Memory B cell (primary cell): ENCODE data around the gene NRXN2.

Source experiments
- ATAC-seq: fragments of 150-1000 bp; cut with Tn5 transposase; 2 replicates; pipeline ENCODE4 v1.10.0; 2021; ENCODE audit warnings: low read depth, mild to moderate bottlenecking, moderate library complexity
- DNase-seq, 2 donors: peaks; one replicate each; pipeline ENCODE4 v3.0.0; 2022; ENCODE audit warnings: low spot score in 2 of 2
- H3K27ac Mint-ChIP-seq: one replicate; pipeline ENCODE4 v1.8.0; 2022; ENCODE audit warnings: mild to moderate bottlenecking, moderate library complexity, mixed read lengths
- H3K27me3 Mint-ChIP-seq: one replicate; pipeline ENCODE4 v1.8.0; 2022; ENCODE audit warnings: mixed read lengths
- H3K36me3 Mint-ChIP-seq: one replicate; pipeline ENCODE4 v1.8.0; 2022; ENCODE audit warnings: mild to moderate bottlenecking, mixed read lengths
- H3K4me1 Mint-ChIP-seq: one replicate; pipeline ENCODE4 v1.8.0; 2022; ENCODE audit warnings: mixed read lengths
- H3K4me3 Mint-ChIP-seq: one replicate; pipeline ENCODE4 v1.8.0; 2022; ENCODE audit warnings: mild to moderate bottlenecking, moderate library complexity, mixed read lengths
- H3K9me3 Mint-ChIP-seq: one replicate; pipeline ENCODE4 v1.8.0; 2022; ENCODE audit warnings: mixed read lengths

NRXN2 gene

DNA sequence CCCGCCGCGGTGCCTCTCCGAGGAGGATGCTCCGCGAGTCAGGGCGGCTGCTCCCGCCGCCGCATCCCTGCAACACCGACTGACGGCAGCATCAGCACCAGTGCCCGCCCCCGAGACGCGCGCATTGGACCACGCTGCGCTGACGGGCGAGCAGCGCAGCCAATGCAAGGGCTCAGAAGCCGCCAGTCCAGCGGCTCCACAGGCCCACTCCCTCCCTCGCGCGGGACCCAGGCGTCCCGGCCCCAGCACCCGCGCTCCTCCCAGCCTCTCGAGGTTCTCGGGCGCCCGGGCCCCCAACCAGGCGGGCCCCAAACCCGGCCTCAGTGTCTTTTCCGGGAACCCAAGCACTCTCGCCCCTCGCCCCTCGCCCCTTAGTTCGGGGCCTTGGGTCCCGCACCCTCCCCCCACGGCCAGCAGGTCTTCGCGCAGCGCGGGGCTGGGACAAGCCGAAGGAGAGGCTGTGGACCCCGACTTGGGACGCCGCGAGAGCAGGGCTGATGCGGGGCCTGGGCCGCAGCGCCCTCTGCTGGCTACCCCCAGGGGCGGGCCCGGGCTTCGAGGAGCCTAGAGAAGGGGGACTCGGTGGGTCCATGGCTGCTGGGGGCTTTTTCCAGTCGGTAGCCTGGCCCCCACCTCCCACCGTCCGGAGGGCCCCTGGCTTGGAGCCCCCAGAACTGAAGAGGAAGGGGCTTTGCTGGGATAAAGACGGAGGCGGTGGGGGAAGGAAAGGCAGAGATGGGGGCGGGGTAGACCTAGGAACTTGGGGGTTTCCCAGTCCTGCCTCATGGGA, at the start of gene NRXN2:
Gene NRXN2, minus strand, starts transcription at position 81 of the 790 bp plus-strand sequence. CDS start 9,498 bp downstream, outside the sequence.
- Mint-ChIP-seq H3K4me1 (peaks cover 18% of the 10 kb centered on the region), H3K36me3 (peaks cover 7% of the 10 kb centered on the region), H3K27me3 (peaks cover 25% of the 10 kb centered on the region), H3K4me3 (peak within 1 kb of the TSS; percentile 72), H3K9me3 (no peaks in the 10 kb centered on the region), H3K27ac (peak within 1 kb of the TSS; percentile 30)
- ATAC-seq (peak; percentile 87), DNase-seq (peak; percentile 80 to 90)

- H3K9me3 Mint-ChIP-seq, result no peaks in the 10 kb centered on the region
- DNase-seq (no peak), ATAC-seq (peak; percentile 61)
- no peaks in the 10 kb centered on the region for H3K27me3 Mint-ChIP-seq
- H3K27ac Mint-ChIP-seq, result peak overlapping the region; percentile 89
- H3K4me1 Mint-ChIP-seq, result peaks cover 58% of the 10 kb centered on the region
- H3K4me3 Mint-ChIP-seq, result peak overlapping the region; percentile 80
- peaks cover 67% of the 10 kb centered on the region for H3K36me3 Mint-ChIP-seq
Observed at GRCh38 chr11:64772303-64773018, 49.5 kb upstream of the NRXN2 start.

DNA sequence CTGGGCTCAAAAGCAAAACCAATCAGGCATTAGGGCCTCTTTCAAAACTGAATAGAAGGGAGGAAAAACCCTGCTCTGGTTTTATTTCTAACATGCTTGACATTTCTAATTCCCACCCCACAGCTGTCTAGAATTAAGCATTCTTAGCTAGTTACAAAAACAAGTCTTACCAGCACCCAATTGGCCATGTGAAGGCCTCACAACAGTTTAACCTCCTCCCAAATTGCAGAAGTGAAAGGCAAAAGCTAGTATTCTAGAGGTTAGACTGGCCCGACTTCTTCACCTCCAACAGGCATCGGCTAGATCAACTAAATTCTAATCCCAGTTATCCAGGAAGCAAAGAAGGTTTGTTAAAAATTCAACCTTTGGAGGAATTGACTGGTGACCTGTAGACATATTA, 48.9 kb upstream of the NRXN2 start:
- Mint-ChIP-seq H3K27ac (peak overlapping the region; percentile 89), H3K36me3 (peaks cover 61% of the 10 kb centered on the region), H3K4me3 (peak overlapping the region; percentile 80), H3K4me1 (peaks cover 55% of the 10 kb centered on the region), H3K27me3 (no peaks in the 10 kb centered on the region), H3K9me3 (no peaks in the 10 kb centered on the region)
- ATAC-seq (peak; percentile 89), DNase-seq (peak in 1 of 2 donors; percentile 55)

DNA sequence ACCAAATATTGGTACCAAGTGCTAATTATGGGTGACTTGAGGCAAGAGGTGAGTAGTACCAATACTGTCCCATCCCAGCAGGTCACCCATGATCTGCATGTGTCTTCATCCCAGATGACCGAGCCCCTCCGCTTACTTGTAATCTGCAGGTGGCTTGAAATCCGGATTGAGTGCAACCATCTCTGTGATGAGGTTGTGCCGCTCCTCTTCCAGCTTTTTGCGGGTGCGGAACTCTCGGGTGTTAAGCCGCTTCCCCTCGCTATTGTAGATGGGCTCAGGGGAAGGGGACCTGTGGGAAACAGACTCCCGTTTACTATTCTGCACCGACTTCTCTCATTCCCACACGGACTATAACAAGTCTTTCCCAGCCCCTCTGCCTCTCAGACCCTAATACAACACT, 47.1 kb upstream of the NRXN2 start:
- H3K9me3 Mint-ChIP-seq, result no peaks in the 10 kb centered on the region
- peak overlapping the region; percentile 89 for H3K27ac Mint-ChIP-seq
- peaks cover 60% of the 10 kb centered on the region for H3K36me3 Mint-ChIP-seq
- no peaks in the 10 kb centered on the region for H3K27me3 Mint-ChIP-seq
- peaks cover 51% of the 10 kb centered on the region for H3K4me1 Mint-ChIP-seq
- no peak for ATAC-seq
- peak overlapping the region; percentile 5 for H3K4me3 Mint-ChIP-seq
- no peak for DNase-seq

DNA sequence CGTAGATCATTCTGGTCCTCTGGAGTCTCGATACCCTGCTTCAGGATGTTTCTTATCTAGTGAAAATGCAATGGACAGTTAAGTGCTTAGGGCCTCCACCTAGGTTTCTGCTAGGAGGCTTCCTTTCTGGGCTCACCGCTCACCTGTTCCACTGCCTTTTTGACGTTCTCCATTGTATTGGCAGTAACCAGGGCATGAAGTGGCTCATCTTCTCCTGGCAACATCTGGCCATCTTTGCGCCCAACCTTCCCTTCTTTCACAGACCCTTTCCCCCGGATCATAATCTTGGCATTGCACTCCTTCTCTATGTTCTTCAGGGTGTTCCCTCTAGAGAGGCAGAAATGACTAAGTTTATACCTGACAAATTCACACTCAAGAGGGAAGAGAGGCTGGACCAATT, 46.3 kb upstream of the NRXN2 start:
- Mint-ChIP-seq H3K9me3 (no peaks in the 10 kb centered on the region), H3K4me3 (peak overlapping the region; percentile 35), H3K4me1 (peaks cover 55% of the 10 kb centered on the region), H3K27me3 (no peaks in the 10 kb centered on the region), H3K36me3 (peaks cover 61% of the 10 kb centered on the region), H3K27ac (peak overlapping the region; percentile 67)
- ATAC-seq (no peak), DNase-seq (no peak)

DNA sequence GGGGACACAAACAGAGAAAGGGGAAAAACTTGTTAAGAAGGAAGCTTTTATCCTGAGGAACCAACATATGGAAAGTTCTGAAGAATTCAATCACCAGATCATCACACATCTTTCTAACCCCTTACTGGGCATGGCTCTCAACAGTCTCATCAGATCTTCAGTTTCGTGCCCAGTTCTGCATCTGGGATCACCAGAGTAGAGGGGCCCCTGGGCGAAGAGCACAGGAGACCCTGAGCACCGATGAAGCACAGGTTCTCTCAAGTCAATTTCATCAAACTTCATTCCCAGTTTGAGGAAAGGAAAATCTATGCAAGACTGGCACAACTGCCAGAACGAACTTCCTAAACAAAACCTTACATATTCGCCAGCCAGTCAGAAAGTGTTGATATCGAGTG, 45.3 kb upstream of the NRXN2 start:
- Mint-ChIP-seq H3K4me3 (no peak overlapping the region), H3K36me3 (peaks cover 59% of the 10 kb centered on the region), H3K4me1 (peaks cover 57% of the 10 kb centered on the region), H3K27me3 (no peaks in the 10 kb centered on the region), H3K9me3 (no peaks in the 10 kb centered on the region), H3K27ac (no peak overlapping the region)
- no peak for ATAC-seq
- DNase-seq, result no peak

- H3K9me3 Mint-ChIP-seq, result no peaks in the 10 kb centered on the region
- H3K27me3 Mint-ChIP-seq, result no peaks in the 10 kb centered on the region
- H3K4me3 Mint-ChIP-seq, result peak overlapping the region; percentile 46
- peak overlapping the region; percentile 82 for H3K27ac Mint-ChIP-seq
- peaks cover 58% of the 10 kb centered on the region for H3K36me3 Mint-ChIP-seq
- peaks cover 61% of the 10 kb centered on the region for H3K4me1 Mint-ChIP-seq
- peak; percentile 11 for ATAC-seq
- DNase-seq, result peak; percentile 79 to 80
Observed at GRCh38 chr11:64767344-64768299, 44.6 kb upstream of the NRXN2 start.

- peak overlapping the region; percentile 82 for H3K27ac Mint-ChIP-seq
- peaks cover 62% of the 10 kb centered on the region for H3K4me1 Mint-ChIP-seq
- DNase-seq, result no peak
- no peak overlapping the region for H3K4me3 Mint-ChIP-seq
- peaks cover 54% of the 10 kb centered on the region for H3K36me3 Mint-ChIP-seq
- H3K27me3 Mint-ChIP-seq, result no peaks in the 10 kb centered on the region
- no peak for ATAC-seq
- H3K9me3 Mint-ChIP-seq, result no peaks in the 10 kb centered on the region
Observed at GRCh38 chr11:64766881-64767280, 43.9 kb upstream of the NRXN2 start.

DNA sequence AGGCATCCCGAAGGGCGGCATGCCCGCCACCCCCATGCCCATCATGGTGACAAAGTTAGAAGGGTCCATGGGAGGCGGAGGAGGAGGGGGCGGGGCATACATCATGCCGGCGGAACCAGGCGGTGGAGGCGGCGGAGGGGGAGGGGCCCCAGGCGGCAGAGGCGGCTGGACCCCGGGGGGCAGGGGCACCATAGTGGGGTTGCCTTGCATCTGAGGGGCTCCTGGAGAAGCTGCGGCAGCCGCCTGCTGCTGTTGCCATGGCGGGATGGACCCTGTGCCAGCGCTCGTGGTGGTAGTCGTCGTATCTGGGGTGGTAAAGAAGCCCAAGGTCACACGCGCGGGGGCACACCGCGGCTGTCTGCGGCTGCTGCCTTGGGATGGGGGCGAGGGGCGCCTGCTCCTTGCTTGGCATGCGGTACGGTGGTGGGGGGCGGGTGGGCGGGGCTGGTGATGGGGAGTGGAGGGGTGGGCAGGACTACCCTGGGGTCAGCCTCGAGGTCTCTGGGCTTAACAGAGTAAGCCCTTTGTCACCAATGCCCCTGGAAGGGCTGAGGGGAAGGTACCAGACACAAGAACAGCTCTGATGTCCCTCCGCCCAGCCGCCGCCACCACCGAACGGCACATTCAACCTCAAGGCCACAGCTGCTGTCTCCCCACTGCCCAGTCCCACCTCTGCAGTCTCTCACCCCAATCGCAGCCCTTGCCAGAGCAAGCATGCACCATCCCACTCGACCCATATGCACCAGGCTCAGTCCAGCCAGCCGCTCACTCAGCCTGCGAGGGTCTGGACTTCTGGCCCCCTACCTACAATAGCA, 43.1 kb upstream of the NRXN2 start:
- peak overlapping the region; percentile 29 for H3K4me3 Mint-ChIP-seq
- no peaks in the 10 kb centered on the region for H3K9me3 Mint-ChIP-seq
- peaks cover 61% of the 10 kb centered on the region for H3K4me1 Mint-ChIP-seq
- peaks cover 50% of the 10 kb centered on the region for H3K36me3 Mint-ChIP-seq
- no peaks in the 10 kb centered on the region for H3K27me3 Mint-ChIP-seq
- ATAC-seq (no peak), DNase-seq (no peak)
- H3K27ac Mint-ChIP-seq, result peak overlapping the region; percentile 82

DNA sequence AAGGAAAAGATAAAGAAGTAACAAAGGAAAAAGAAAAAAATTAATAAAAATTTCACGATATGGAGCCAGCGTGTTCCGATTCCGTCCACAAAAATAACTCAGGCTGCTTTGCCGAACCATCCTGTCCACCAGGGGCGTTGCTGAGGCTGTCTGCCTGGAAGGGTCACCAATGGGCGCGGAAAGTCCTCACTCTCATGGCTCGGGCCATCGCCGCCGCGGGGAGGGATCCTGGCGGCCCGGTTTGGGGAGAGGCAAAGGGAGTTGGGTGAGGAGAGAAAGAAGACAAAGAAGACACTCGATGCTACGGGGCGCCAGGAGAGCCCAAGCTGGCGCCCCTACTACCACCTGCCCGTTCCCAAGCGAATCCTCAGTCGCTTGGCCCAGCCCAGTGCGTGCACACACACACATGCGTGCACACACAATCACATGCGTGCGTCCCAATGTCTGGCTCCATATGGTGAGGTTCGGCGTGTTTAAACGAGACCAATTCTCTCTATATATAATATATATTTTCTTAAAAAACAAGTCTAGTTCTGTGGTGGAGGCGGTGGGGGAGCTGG, 42.4 kb upstream of the NRXN2 start:
- no peaks in the 10 kb centered on the region for H3K27me3 Mint-ChIP-seq
- peaks cover 44% of the 10 kb centered on the region for H3K36me3 Mint-ChIP-seq
- ATAC-seq (no peak), DNase-seq (no peak)
- H3K9me3 Mint-ChIP-seq, result no peaks in the 10 kb centered on the region
- peaks cover 61% of the 10 kb centered on the region for H3K4me1 Mint-ChIP-seq
- peak overlapping the region; percentile 67 for H3K4me3 Mint-ChIP-seq
- peak overlapping the region; percentile 88 for H3K27ac Mint-ChIP-seq

GRCh38 chr11:64764753-64765152, 41.8 kb upstream of the NRXN2 start:
- H3K36me3 Mint-ChIP-seq, result peaks cover 42% of the 10 kb centered on the region
- ATAC-seq (no peak), DNase-seq (no peak)
- peak overlapping the region; percentile 88 for H3K27ac Mint-ChIP-seq
- peak overlapping the region; percentile 82 for H3K4me3 Mint-ChIP-seq
- peaks cover 64% of the 10 kb centered on the region for H3K4me1 Mint-ChIP-seq
- H3K9me3 Mint-ChIP-seq, result no peaks in the 10 kb centered on the region
- no peaks in the 10 kb centered on the region for H3K27me3 Mint-ChIP-seq

- Mint-ChIP-seq H3K27ac (peak overlapping the region; percentile 88), H3K4me3 (peak overlapping the region; percentile 82), H3K9me3 (no peaks in the 10 kb centered on the region), H3K4me1 (peaks cover 65% of the 10 kb centered on the region), H3K27me3 (no peaks in the 10 kb centered on the region), H3K36me3 (peaks cover 37% of the 10 kb centered on the region)
- ATAC-seq (peak; percentile 68), DNase-seq (peak; percentile 42 to 56)
Observed at GRCh38 chr11:64764040-64764611, 41.1 kb upstream of the NRXN2 start.
